PC-9 (cell line): ENCODE results near the gene ATP2C2. TPM values are rescaled to one million over a fixed set of nuclear protein-coding genes. Genes with fewer than 3 reads are reported as not detected.

Experiments
- BruUV-seq: library from RNA; stranded (reverse); fragments of 400-500 nt; replicated peaks from 2 replicates; lab custom pipeline; 2021; lab: Mats Ljungman, UMichigan
- CTCF ChIA-PET: fragments of 300-600 bp; sonication (Branson Sonifier 250); formaldehyde crosslinking; loops from one replicate; lab custom pipeline; 2022; ENCODE audit warnings: antibody characterized with exemption; lab: Charles Lee
- POLR2A ChIA-PET: fragments of 300-600 bp; sonication (Branson Sonifier 250); formaldehyde crosslinking; loops from one replicate; lab custom pipeline; 2022; ENCODE audit warnings: antibody characterized with exemption; ENCODE audit not compliant: unreplicated experiment; lab: Charles Lee
- DNase-seq, 2 experiments: peaks; one replicate each; pipeline versions ENCODE4 v3.0.0 to v3.0.0-alpha.2; 2015 to 2022; ENCODE audit warnings: mixed read lengths in 1 of 2
- H2AFZ ChIP-seq: fragments of 200-600 bp; sonication (generic); 2 replicates; pipeline ENCODE4 v1.8.1; 2017; ENCODE audit warnings: antibody characterized with exemption
- H3F3A ChIP-seq: fragments of 200-600 bp; sonication (generic); 2 replicates; pipeline ENCODE4 v1.8.1; 2017; ENCODE audit warnings: antibody characterized with exemption, mild to moderate bottlenecking, low read depth; ENCODE audit not compliant: insufficient read depth
- H3K27ac ChIP-seq: fragments of 200-600 bp; sonication (generic); 2 replicates; pipeline ENCODE4 v1.6.1; 2016; ENCODE audit warnings: mixed run types
- H3K27me3 ChIP-seq: fragments of 200-600 bp; sonication (generic); 2 replicates; pipeline ENCODE4 v1.6.1; 2016; ENCODE audit warnings: low read depth, mixed run types; ENCODE audit not compliant: insufficient read depth
- H3K36me3 ChIP-seq: fragments of 200-600 bp; sonication (generic); 2 replicates; pipeline ENCODE4 v1.6.1; 2016; ENCODE audit warnings: low read depth, mixed run types
- H3K4me1 ChIP-seq: fragments of 200-600 bp; sonication (generic); replicated peaks from 2 replicates; pipeline ENCODE4 v1.6.1; 2016; ENCODE audit warnings: mixed run types; ENCODE audit not compliant: insufficient read depth
- H3K4me2 ChIP-seq: fragments of 200-600 bp; sonication (generic); 2 replicates; pipeline ENCODE4 v1.6.1; 2017; ENCODE audit warnings: mixed run types
- H3K4me3 ChIP-seq: fragments of 200-600 bp; sonication (generic); 2 replicates; pipeline ENCODE4 v1.6.1; 2016; ENCODE audit warnings: mixed run types
- H3K79me2 ChIP-seq: fragments of 200-600 bp; sonication (generic); 2 replicates; pipeline ENCODE4 v1.6.1; 2017; ENCODE audit warnings: low read depth, mixed run types
- H3K9me2 ChIP-seq: fragments of 200-600 bp; sonication (generic); 2 replicates; pipeline ENCODE4 v1.8.1; 2017; ENCODE audit warnings: mild to moderate bottlenecking; ENCODE audit not compliant: insufficient read depth
- H3K9me3 ChIP-seq: fragments of 200-600 bp; sonication (generic); 2 replicates; pipeline ENCODE4 v1.8.1; 2016; ENCODE audit warnings: low read depth; ENCODE audit not compliant: insufficient read depth
- H4K20me1 ChIP-seq: fragments of 200-600 bp; sonication (generic); 2 replicates; pipeline ENCODE4 v1.8.1; 2017; ENCODE audit not compliant: insufficient read depth
- EZH2 ChIP-seq: fragments of 200-600 bp; sonication (generic); IDR thresholded peaks from 2 replicates; pipeline ENCODE4 v1.8.0; 2017; ENCODE audit warnings: antibody characterized with exemption, low read depth
- intact Hi-C: fragments of 100-400 bp; cut with micrococcal nuclease; formaldehyde crosslinking; loops from one replicate; pipeline ENCODE4 v1.10.0; 2022; ENCODE audit not compliant: unreplicated experiment
- total RNA-seq: library from RNA; stranded (reverse); gene quantifications from 2 replicates; pipeline ENCODE4 v1.2.3, GENCODE V29; 2021
- TF ChIP-seq, protein P1 (sequence below): fragments of 200-600 bp; sonication (generic); conservative IDR thresholded peaks from 2 replicates; pipeline ENCODE4 v1.6.1; 2017; ENCODE audit warnings: mixed run types, antibody characterized with exemption, mild to moderate bottlenecking, moderate library complexity

The ATP2C2 gene
- total RNA-seq, 1 experiment from 2014 or later, result 17.2 TPM

DNA sequence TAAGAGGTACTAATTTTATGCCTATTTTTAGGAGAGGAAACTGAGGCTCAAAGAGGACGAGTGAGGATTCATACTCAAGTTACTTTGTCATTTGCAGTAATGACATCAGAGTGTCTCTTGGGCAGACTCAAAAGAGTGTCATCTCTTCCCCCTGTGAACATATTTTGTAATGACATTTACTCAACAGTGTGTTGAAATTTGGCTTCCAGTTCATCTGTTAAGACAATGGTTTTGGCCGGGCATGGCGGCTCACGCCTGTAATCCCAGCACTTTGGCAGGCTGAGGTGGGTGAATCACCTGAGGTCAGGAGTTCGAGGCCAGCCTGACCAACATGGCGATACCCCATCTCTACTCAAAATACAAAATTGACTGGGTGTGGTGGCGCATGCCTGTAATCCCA, 44.7 kb upstream of the ATP2C2 start:
- peak in 1 of 2 experiments; percentile 59 for DNase-seq
- Histone ChIP-seq H3F3A (peaks cover 7% of the 10 kb centered on the region; the same call in 1 of the 2 replicates), H4K20me1 (no peaks in the 10 kb centered on the region), H3K4me2 (no peak overlapping the region), H3K9me2 (no peaks in the 10 kb centered on the region), H3K27me3 (no peaks in the 10 kb centered on the region; the same call in 1 of the 2 replicates), H3K79me2 (no peaks in the 10 kb centered on the region), H3K4me1 (no peaks in the 10 kb centered on the region), H3K4me3 (no peak overlapping the region), H3K9me3 (no peaks in the 10 kb centered on the region), H3K36me3 (no peaks in the 10 kb centered on the region), H3K27ac (no peak overlapping the region), H2AFZ (no peak overlapping the region)
- ChIA-PET CTCF (interaction anchor here (0.6 kb wide), 1 partner anchor 81 kb away, joined by 4 read pairs; no protein-coding TSS in a partner anchor), POLR2A (no interaction called here)
- TF ChIP-seq EZH2, result no peak
- TF ChIP-seq, protein P1, sequence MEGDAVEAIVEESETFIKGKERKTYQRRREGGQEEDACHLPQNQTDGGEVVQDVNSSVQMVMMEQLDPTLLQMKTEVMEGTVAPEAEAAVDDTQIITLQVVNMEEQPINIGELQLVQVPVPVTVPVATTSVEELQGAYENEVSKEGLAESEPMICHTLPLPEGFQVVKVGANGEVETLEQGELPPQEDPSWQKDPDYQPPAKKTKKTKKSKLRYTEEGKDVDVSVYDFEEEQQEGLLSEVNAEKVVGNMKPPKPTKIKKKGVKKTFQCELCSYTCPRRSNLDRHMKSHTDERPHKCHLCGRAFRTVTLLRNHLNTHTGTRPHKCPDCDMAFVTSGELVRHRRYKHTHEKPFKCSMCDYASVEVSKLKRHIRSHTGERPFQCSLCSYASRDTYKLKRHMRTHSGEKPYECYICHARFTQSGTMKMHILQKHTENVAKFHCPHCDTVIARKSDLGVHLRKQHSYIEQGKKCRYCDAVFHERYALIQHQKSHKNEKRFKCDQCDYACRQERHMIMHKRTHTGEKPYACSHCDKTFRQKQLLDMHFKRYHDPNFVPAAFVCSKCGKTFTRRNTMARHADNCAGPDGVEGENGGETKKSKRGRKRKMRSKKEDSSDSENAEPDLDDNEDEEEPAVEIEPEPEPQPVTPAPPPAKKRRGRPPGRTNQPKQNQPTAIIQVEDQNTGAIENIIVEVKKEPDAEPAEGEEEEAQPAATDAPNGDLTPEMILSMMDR, result no peak
- BruUV-seq, result no TSS peak
- intact Hi-C loops, result no loop called here

DNA sequence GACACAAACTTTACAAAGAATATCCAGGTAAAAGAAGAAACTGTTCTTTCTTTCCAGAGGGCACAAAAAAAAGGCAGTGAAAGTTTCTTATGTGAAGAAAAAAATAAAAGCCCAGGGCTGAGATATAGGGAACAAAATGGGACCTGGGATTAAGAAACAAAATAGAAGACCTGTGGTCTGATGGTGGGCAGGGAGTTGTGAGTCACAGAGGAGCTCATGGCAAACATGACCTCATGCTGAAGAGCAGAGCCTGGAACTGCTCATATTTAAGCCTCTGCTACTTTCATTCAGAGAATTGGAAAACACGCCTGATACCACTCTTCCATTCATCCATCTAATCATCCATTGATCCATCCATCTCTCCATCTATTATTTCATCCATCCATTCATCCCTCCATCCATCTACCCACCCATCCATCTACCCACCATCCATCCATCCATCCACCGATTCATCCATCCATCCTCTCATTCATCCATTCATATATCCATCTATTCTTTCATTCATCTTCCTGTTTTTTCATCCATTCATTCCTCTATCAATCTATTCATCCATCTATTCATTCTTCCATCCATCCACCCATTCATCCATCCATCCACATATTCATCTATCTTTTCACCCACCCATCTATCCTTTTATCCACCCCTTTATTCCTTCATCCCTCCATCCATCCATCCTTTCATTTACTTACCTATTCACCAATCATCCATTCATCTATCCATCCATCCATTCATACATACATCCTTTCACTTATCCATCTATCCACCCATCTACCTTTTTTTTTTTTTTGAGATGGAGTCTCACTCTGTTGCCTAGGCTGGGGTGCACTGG, 43.7 kb upstream of the ATP2C2 start:
- no peak for DNase-seq
- no peak overlapping the region for H2AFZ ChIP-seq
- H3K27ac ChIP-seq, result no peak overlapping the region
- TF ChIP-seq, protein P1, result no peak
- no peak for TF ChIP-seq EZH2
- H3K79me2 ChIP-seq, result no peaks in the 10 kb centered on the region
- no peak overlapping the region for H3K4me2 ChIP-seq
- H3K4me1 ChIP-seq, result no peaks in the 10 kb centered on the region
- ChIA-PET CTCF (no interaction called here), POLR2A (no interaction called here)
- intact Hi-C loops, result no loop called here
- peaks cover 7% of the 10 kb centered on the region; the same call in 1 of the 2 replicates for H3F3A ChIP-seq
- no peaks in the 10 kb centered on the region for H3K9me2 ChIP-seq
- H4K20me1 ChIP-seq, result no peaks in the 10 kb centered on the region
- H3K9me3 ChIP-seq, result no peaks in the 10 kb centered on the region
- H3K27me3 ChIP-seq, result no peaks in the 10 kb centered on the region; the same call in 1 of the 2 replicates
- no TSS peak for BruUV-seq
- no peaks in the 10 kb centered on the region for H3K36me3 ChIP-seq
- no peak overlapping the region for H3K4me3 ChIP-seq

DNA sequence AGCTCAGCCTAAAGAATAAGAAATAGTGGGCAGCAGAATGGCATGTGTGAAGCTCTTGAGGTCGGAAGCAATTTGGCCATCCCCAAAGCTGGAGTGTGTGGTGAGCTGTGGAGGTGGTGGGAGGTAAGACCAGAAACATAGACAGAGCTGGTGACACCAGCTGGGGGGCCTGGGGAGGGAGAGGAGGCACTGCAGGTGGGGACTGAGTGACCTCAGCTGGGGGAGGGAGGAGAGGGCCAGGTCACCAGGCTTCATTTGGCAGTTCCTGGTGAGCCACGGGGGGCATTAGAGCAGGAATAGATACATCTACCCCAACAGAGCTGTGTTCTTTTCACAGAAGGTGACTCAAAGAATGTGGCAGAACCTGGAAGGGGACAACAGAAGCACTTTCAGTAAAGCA, 41.8 kb upstream of the ATP2C2 start:
- no peak overlapping the region for H3K4me3 ChIP-seq
- no peak overlapping the region for H2AFZ ChIP-seq
- DNase-seq, result no peak
- H3K36me3 ChIP-seq, result no peaks in the 10 kb centered on the region
- no peaks in the 10 kb centered on the region for H3K9me3 ChIP-seq
- intact Hi-C loops, result no loop called here
- no peaks in the 10 kb centered on the region for H4K20me1 ChIP-seq
- H3K4me1 ChIP-seq, result no peaks in the 10 kb centered on the region
- no peaks in the 10 kb centered on the region for H3K79me2 ChIP-seq
- POLR2A ChIA-PET, result no interaction called here
- no peak overlapping the region for H3K4me2 ChIP-seq
- CTCF ChIA-PET, result interaction anchor here (0.6 kb wide), 1 partner anchor 149 kb away, joined by 5 read pairs; no protein-coding TSS in a partner anchor
- H3K9me2 ChIP-seq, result no peaks in the 10 kb centered on the region
- H3K27ac ChIP-seq, result no peak overlapping the region
- no peaks in the 10 kb centered on the region; the same call in 1 of the 2 replicates for H3K27me3 ChIP-seq
- H3F3A ChIP-seq, result peaks cover 7% of the 10 kb centered on the region; the same call in 1 of the 2 replicates
- no TSS peak for BruUV-seq
- TF ChIP-seq, protein P1, result no peak
- TF ChIP-seq EZH2, result no peak
